ENCODE results near the gene LRRC1. TPM values are rescaled to one million over a fixed set of nuclear protein-coding genes. Genes with fewer than 3 reads are reported as not detected.

LRRC1 gene
- total RNA-seq, 1 experiment from 2014 or later: 10.3 TPM

DNA sequence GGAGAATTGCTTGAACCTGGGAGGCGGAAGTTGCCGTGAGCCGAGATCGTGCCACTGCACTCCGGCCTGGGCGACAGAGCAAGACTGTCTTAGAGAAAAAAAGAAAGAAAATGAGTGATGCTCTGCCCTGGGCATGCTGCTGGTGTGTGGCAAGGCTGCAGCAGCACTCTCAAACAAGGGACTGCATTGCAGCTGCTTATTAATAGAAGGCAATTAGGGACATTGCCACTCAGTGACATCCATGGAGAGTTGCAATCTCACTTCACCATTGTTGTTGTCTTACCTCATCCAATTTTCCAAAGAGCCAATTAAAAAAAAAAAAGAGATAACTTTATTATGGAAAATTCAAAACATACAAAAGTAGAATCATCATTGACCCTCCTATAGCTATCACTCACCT, 131.1 kb downstream of the LRRC1 start:
- Histone ChIP-seq H3T11ph (ENCODE audit: low read length) (no peak overlapping the region), H3K23ac (ENCODE audit: insufficient read length, low read depth, low read length) (no peak overlapping the region), H2AFZ (ENCODE audit: low read length) (no peak overlapping the region), H4K8ac (replicated peaks; ENCODE audit: insufficient read length, low read depth, low read length) (no peak overlapping the region), H3K27me3 (ENCODE audit: insufficient read depth, low read length) (no peaks in the 10 kb centered on the region), H3K4me1 (ENCODE audit: insufficient read depth, low read length) (no peaks in the 10 kb centered on the region), H2BK5ac (ENCODE audit: insufficient read length, low read length) (no peak overlapping the region), H2BK20ac (ENCODE audit: low read depth, low read length, poor library complexity, severe bottlenecking) (no peak overlapping the region), H3K27ac (ENCODE audit: insufficient read length, low read depth, low read length) (no peak overlapping the region), H2BK12ac (ENCODE audit: insufficient read length, low read depth, low read length) (no peak overlapping the region), H3K23me2 (ENCODE audit: insufficient read length, low read depth, low read length, poor library complexity, severe bottlenecking) (no peaks in the 10 kb centered on the region), H3K79me2 (ENCODE audit: insufficient read depth, low read length) (no peaks in the 10 kb centered on the region), H3K18ac (ENCODE audit: insufficient read length, low read depth, low read length) (no peak overlapping the region), H3K4me2 (ENCODE audit: insufficient read depth, insufficient read length, low read length) (no peak overlapping the region), H3K9me3 (ENCODE audit: control insufficient read depth, low read depth, low read length) (no peaks in the 10 kb centered on the region), H4K91ac (ENCODE audit: insufficient read length, low read depth, low read length) (no peak overlapping the region), H4K20me1 (ENCODE audit: control insufficient read depth, insufficient read depth, insufficient read length) (no peaks in the 10 kb centered on the region), H3K14ac (ENCODE audit: insufficient read depth, low read length) (no peak overlapping the region), H2BK120ac (ENCODE audit: low read depth, low read length, poor library complexity, severe bottlenecking) (no peak overlapping the region), H3K4ac (ENCODE audit: low read depth, low read length) (no peak overlapping the region), H3K9ac (ENCODE audit: extremely low read depth, insufficient read length, low read length) (no peak overlapping the region), H3K79me1 (ENCODE audit: insufficient read depth, low read depth, low read length, poor library complexity, severe bottlenecking) (no peaks in the 10 kb centered on the region), H3K56ac (ENCODE audit: insufficient read length, low read depth, low read length) (no peak overlapping the region), H4K5ac (ENCODE audit: insufficient read length, low read depth, low read length) (no peak overlapping the region), H2AK5ac (ENCODE audit: insufficient read length, low read length) (no peak overlapping the region), H2BK15ac (ENCODE audit: low read depth, low read length) (no peak overlapping the region)
- DNase-seq: no peak
- H3K9me3 Mint-ChIP-seq: peaks cover 5 to 8% of the 10 kb centered on the region in 2 experiments; a peak in 4 of 5 replicates
- no peak overlapping the region for H3K4me3 Mint-ChIP-seq
- peaks cover 20 to 25% of the 10 kb centered on the region in 2 experiments for H3K4me1 Mint-ChIP-seq
- peaks cover 11 to 28% (median 17%) of the 10 kb centered on the region in 3 experiments for H3K36me3 Mint-ChIP-seq (ENCODE audit: insufficient read depth in 1 of 3, low read depth in 3 of 3)
- H3K27ac Mint-ChIP-seq: no peak overlapping the region
- peaks cover 2% of the 10 kb centered on the region; the same call in 1 of the 2 replicates for H3K27me3 Mint-ChIP-seq (ENCODE audit: low read depth)
- TF ChIP-seq, protein P1, sequence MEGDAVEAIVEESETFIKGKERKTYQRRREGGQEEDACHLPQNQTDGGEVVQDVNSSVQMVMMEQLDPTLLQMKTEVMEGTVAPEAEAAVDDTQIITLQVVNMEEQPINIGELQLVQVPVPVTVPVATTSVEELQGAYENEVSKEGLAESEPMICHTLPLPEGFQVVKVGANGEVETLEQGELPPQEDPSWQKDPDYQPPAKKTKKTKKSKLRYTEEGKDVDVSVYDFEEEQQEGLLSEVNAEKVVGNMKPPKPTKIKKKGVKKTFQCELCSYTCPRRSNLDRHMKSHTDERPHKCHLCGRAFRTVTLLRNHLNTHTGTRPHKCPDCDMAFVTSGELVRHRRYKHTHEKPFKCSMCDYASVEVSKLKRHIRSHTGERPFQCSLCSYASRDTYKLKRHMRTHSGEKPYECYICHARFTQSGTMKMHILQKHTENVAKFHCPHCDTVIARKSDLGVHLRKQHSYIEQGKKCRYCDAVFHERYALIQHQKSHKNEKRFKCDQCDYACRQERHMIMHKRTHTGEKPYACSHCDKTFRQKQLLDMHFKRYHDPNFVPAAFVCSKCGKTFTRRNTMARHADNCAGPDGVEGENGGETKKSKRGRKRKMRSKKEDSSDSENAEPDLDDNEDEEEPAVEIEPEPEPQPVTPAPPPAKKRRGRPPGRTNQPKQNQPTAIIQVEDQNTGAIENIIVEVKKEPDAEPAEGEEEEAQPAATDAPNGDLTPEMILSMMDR (conservative IDR thresholded peaks at IDR 0.05): no peak
- WGBS (ENCODE audit: extremely low coverage, insufficient read length, low lambda C conversion rate): no CpG with 5 or more reads among the region's 6 CpGs

Measured in H9 (cell line).